ENCODE results near the gene DGKI.

DNA sequence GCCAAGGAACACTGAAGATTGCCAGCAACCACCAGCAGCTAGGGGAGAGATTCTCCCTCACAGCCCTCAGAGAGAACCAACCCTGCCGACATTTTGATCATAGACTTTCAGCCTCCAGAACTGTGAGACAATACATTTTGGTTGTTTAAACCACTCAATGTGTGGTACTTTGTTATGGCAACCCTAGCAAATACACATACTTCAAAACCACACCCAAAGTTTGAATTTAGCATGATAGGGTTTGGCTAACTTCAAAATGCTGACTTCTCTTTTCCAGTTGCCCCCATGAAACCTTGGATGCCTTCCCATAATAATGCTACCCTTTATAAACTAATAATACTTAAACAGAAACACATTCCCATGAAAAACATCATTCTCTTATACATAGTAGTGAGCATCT lies 149.8 kb downstream of the DGKI start:
- TF ChIP-seq POLR2A (IDR thresholded peaks at IDR 0.05) (no peak), CTCF (IDR thresholded peaks at IDR 0.05 in 4 of 5, conservative IDR thresholded peaks at IDR 0.05 in 1 of 5) (no peak)
